Sigmoid colon (tissue), 7 donors: ENCODE results near the gene KCNJ1. TPM values are rescaled to one million over a fixed set of nuclear protein-coding genes. Genes with fewer than 3 reads are reported as not detected.

ENCODE experiments used
- DNase-seq: peaks from one replicate; pipeline ENCODE4 v3.0.0-alpha.2; 2019
- H3K27ac ChIP-seq, 4 donors: fragments of 200-600 bp; sonication (generic); one replicate each; pipeline ENCODE4 v1.5.1; 2016 to 2019; ENCODE audit warnings: mild to moderate bottlenecking in 1 of 4
- H3K27me3 ChIP-seq, 3 donors: fragments of 200-600 bp; sonication (generic); one replicate each; pipeline ENCODE4 v1.5.1; 2019; ENCODE audit warnings: mild to moderate bottlenecking in 1 of 3
- H3K36me3 ChIP-seq, 4 donors: fragments of 200-600 bp; sonication (generic); one replicate each; pipeline ENCODE4 v1.5.1; 2016 to 2019
- H3K4me1 ChIP-seq, 4 donors: fragments of 200-600 bp; sonication (generic); one replicate each; pipeline ENCODE4 v1.5.1; 2017 to 2019
- H3K4me3 ChIP-seq, 4 donors: fragments of 200-600 bp; sonication (generic); one replicate each; pipeline ENCODE4 v1.5.1; 2017 to 2019; ENCODE audit warnings: mild to moderate bottlenecking in 2 of 4, moderate library complexity in 1 of 4
- H3K9me3 ChIP-seq, 4 donors: fragments of 200-600 bp in 3 of 4; sonication (generic) in 3 of 4; one replicate each; pipeline versions ENCODE4 v1.5.1 to v1.6.1; 2013 to 2019
- EP300 ChIP-seq, 4 donors: sonication (generic); formaldehyde crosslinking; IDR thresholded peaks; one replicate each; pipeline ENCODE4 v1.6.1; 2017; ENCODE audit warnings: antibody characterized with exemption in 4 of 4
- POLR2A ChIP-seq, 2 donors: fragments of 450-650 bp; IDR thresholded peaks; one replicate each; pipeline ENCODE4 v1.6.1; 2016; ENCODE audit warnings: antibody characterized with exemption in 2 of 2, mild to moderate bottlenecking in 2 of 2, moderate library complexity in 2 of 2
- POLR2AphosphoS5 ChIP-seq, 4 donors: sonication (generic); formaldehyde crosslinking; IDR thresholded peaks; one replicate each; pipeline ENCODE4 v1.6.1; 2017; ENCODE audit warnings: antibody characterized with exemption in 4 of 4
- WGBS, 2 donors: extraction: QIAGEN DNeasy Blood & Tissue Kit; methylation state at CpG; one replicate each; pipeline ENCODE4 v1.1.7; 2013; 5-methylcytosine and 5-hydroxymethylcytosine counted together
- intact Hi-C: fragments of 100-400 bp; cut with DNase I; formaldehyde crosslinking; loops from one replicate; pipeline ENCODE4 v1.15.1; 2023
- polyA plus RNA-seq, 3 donors: library from polyadenylated mRNA; stranded (reverse); fragments of 200-250 nt; gene quantifications; one replicate each; pipeline ENCODE4 v1.2.3, GENCODE V29; 2013
- total RNA-seq, 4 donors: library from RNA; depleted of rRNA; stranded (reverse); fragments of >200 nt; gene quantifications; one replicate each; pipeline ENCODE4 v1.1.0, GENCODE V29; 2016
- TF ChIP-seq, protein P1 (sequence below), 4 experiments: fragments of 450-650 bp in 3 of 4; fragments of 200-600 bp in 1 of 4; IDR thresholded peaks; one replicate each; pipeline ENCODE4 v1.5.1; 2016 to 2019; ENCODE audit warnings: antibody characterized with exemption in 4 of 4, mild to moderate bottlenecking in 3 of 4, moderate library complexity in 2 of 4
- donor health status: healthy with polysubstance abuse.
- donor health status: Bipolar disorder and iron deficiency.
- donor health status: healthy.

KCNJ1 gene
- total and polyA plus RNA-seq, 7 donors: 0.81 TPM; not detected in 6

DNA sequence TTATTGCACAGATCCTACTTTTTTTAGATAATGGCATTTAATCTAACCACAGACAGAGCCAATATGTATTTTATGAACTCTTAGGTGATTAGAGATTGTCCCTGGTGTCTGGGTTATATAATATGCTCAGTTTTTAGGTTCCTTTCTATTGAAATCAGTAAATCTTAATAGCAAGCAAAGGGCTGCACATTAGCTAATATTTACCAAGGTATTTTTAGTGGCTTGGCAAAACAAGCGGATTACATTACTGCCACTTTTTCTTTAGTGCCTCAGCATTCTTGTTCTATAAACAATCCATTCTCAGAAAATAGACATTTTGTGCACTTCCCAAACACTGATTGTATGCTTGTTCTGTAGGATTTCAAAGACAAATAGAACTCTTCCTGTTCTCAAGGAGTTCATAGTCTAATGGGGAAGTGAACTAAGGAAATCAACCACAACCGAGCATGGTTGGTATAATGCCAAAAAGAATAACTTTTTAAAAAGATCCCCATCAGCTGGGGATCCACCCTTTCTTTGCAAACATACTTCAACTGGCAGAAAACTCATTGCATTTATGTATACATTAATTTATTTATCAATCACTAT lies 23.8 kb downstream of the KCNJ1 start:
- intact Hi-C loops: no loop called here
- no peaks in the 10 kb centered on the region for H3K27me3 ChIP-seq

DNA sequence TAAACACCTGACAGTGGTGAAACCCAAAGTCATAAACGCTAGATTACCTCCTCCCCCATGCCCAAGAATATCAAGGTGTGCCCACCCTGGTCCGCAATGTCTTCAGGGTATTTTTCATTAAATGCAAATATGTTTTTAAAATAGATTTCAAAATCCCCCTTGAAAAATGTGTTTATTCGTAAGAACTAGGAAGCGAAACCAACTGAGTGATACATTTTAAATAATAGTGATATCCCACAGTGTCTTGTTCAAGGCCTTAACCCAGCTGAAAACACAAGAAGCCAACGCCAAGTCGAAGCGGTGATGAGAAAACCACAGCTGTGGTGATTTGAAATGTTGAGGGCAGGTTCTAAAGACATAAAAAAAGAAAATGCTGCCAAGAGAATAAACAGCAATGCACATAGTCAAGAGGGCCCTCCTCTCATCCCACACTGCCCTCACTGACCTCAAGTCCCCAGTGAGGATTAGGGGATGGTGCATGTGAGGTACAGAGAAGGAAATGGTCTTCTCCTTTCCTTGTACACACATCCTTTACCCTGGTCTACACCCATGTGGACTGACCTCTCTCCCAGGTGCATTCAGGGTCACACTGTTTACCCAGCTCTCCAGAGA lies 25.5 kb downstream of the KCNJ1 start:
- H3K9me3 ChIP-seq: no peaks in the 10 kb centered on the region
- no peak overlapping the region for H3K27ac ChIP-seq
- no peaks in the 10 kb centered on the region for H3K36me3 ChIP-seq
- TF ChIP-seq EP300 (IDR thresholded peaks at IDR 0.05): no peak
- no peak for TF ChIP-seq POLR2A (IDR thresholded peaks at IDR 0.05)
- TF ChIP-seq POLR2AphosphoS5 (IDR thresholded peaks at IDR 0.05): no peak
- TF ChIP-seq, protein P1, sequence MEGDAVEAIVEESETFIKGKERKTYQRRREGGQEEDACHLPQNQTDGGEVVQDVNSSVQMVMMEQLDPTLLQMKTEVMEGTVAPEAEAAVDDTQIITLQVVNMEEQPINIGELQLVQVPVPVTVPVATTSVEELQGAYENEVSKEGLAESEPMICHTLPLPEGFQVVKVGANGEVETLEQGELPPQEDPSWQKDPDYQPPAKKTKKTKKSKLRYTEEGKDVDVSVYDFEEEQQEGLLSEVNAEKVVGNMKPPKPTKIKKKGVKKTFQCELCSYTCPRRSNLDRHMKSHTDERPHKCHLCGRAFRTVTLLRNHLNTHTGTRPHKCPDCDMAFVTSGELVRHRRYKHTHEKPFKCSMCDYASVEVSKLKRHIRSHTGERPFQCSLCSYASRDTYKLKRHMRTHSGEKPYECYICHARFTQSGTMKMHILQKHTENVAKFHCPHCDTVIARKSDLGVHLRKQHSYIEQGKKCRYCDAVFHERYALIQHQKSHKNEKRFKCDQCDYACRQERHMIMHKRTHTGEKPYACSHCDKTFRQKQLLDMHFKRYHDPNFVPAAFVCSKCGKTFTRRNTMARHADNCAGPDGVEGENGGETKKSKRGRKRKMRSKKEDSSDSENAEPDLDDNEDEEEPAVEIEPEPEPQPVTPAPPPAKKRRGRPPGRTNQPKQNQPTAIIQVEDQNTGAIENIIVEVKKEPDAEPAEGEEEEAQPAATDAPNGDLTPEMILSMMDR (IDR thresholded peaks at IDR 0.05): no peak
- 57 to 87% methylated on average over 7 of the region's 7 CpGs for WGBS, 2 donors
- H3K27me3 ChIP-seq: no peaks in the 10 kb centered on the region
- no peak for DNase-seq
- H3K4me3 ChIP-seq: no peak overlapping the region
- H3K4me1 ChIP-seq: no peaks in the 10 kb centered on the region
- intact Hi-C loops: no loop called here

More for the DNA sequence above, 23.8 kb downstream of the KCNJ1 start:
- 41 to 54% methylated on average over 2 of the region's 2 CpGs for WGBS, 2 donors
- Histone ChIP-seq H3K9me3 (no peaks in the 10 kb centered on the region), H3K36me3 (no peaks in the 10 kb centered on the region), H3K4me1 (no peaks in the 10 kb centered on the region), H3K4me3 (no peak overlapping the region), H3K27ac (no peak overlapping the region)
- no peak for TF ChIP-seq POLR2AphosphoS5 (IDR thresholded peaks at IDR 0.05)
- TF ChIP-seq POLR2A (IDR thresholded peaks at IDR 0.05): no peak
- TF ChIP-seq, protein P1 (IDR thresholded peaks at IDR 0.05): no peak
- TF ChIP-seq EP300 (IDR thresholded peaks at IDR 0.05): no peak
- no peak for DNase-seq

DNA sequence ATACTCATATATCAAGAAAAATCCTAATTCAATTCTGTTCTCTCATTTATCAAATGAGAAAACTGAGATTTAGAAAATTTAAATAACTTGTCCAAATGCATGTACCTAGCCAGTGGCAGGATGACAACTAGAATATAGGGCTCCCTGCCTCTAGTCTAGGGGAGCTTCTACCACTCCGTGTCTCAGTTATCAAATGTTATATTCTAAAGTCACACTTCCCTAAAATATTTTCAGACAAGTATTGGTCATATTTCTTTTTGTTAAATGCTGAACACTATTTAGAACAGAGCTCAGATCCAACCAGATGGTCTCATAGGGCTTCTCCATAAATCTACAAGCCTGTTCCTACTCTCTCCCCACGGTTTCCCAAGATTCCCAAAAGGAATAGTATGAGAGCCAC lies 26.3 kb downstream of the KCNJ1 start:
- no peaks in the 10 kb centered on the region for H3K36me3 ChIP-seq
- H3K27ac ChIP-seq: no peak overlapping the region
- no peak for TF ChIP-seq POLR2AphosphoS5 (IDR thresholded peaks at IDR 0.05)
- TF ChIP-seq POLR2A (IDR thresholded peaks at IDR 0.05): no peak
- TF ChIP-seq EP300 (IDR thresholded peaks at IDR 0.05): no peak
- TF ChIP-seq, protein P1 (IDR thresholded peaks at IDR 0.05): no peak
- intact Hi-C loops: no loop called here
- no peak overlapping the region for H3K4me3 ChIP-seq
- WGBS, 2 donors: 49 to 64% methylated on average over 2 of the region's 2 CpGs
- no peak for DNase-seq
- H3K4me1 ChIP-seq: no peaks in the 10 kb centered on the region
- no peaks in the 10 kb centered on the region for H3K9me3 ChIP-seq
- H3K27me3 ChIP-seq: no peaks in the 10 kb centered on the region

DNA sequence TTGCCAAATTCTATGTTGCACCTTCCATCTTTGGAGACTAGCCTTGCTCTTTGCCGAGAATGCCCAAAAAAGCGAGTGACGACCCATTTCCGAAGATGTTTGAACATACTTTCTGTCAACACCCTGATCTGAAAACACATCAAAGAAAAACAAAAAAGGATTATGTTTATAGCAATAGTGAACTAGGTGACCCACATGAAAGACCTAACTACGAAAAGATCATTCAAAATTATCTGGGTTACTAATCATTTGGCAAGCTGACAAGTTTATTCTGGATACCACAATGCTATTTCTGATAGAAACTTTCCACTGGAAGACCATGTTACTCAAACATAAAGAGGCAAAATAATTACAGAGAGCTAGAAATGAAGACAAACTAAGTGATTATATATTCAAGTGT lies 27.0 kb downstream of the KCNJ1 start:
- no peaks in the 10 kb centered on the region for H3K36me3 ChIP-seq
- H3K27me3 ChIP-seq: no peaks in the 10 kb centered on the region
- H3K4me1 ChIP-seq: no peaks in the 10 kb centered on the region
- H3K27ac ChIP-seq: no peak overlapping the region
- H3K9me3 ChIP-seq: no peaks in the 10 kb centered on the region
- DNase-seq: no peak
- intact Hi-C loops: no loop called here
- H3K4me3 ChIP-seq: no peak overlapping the region
- TF ChIP-seq EP300 (IDR thresholded peaks at IDR 0.05) (no peak), POLR2A (IDR thresholded peaks at IDR 0.05) (no peak), POLR2AphosphoS5 (IDR thresholded peaks at IDR 0.05) (no peak)
- TF ChIP-seq, protein P1 (IDR thresholded peaks at IDR 0.05): no peak
- WGBS, 2 donors: 76 to 85% methylated on average over 5 of the region's 5 CpGs
